ENCODE results near the gene HVCN1.

- TF ChIP-seq CTCF (IDR thresholded peaks at IDR 0.05): no peak
- TF ChIP-seq POLR2A (IDR thresholded peaks at IDR 0.05): no peak
Measured at GRCh38 chr12:110686294-110686903, 2.5 kb downstream of the HVCN1 start.
